Keratinocyte (primary cell): ENCODE data around the gene DCAF4. TPM values are rescaled to one million over a fixed set of nuclear protein-coding genes. Genes with fewer than 3 reads are reported as not detected.

Source experiments
- DNase-seq: peaks from one replicate; pipeline ENCODE4 v3.0.0-alpha.2; 2011; ENCODE audit warnings: low read depth, missing footprints, low spot score
- FAIRE-seq: peaks from 2 replicates; lab custom pipeline; 2011; peaks lifted over from hg19 to GRCh38; lab: Jason Lieb, UNC
- H2AFZ ChIP-seq: 2 replicates; pipeline ENCODE4 v1.6.0; 2012; ENCODE audit warnings: low read length, control low read depth, inconsistent platforms; ENCODE audit not compliant: control insufficient read depth
- H3K27ac ChIP-seq: 2 replicates; pipeline ENCODE4 v1.5.1; 2011; ENCODE audit warnings: low read length; ENCODE audit not compliant: control insufficient read depth, insufficient read depth
- H3K27me3 ChIP-seq: 3 replicates; pipeline ENCODE4 v1.6.0; 2011; ENCODE audit warnings: low read length; ENCODE audit not compliant: control insufficient read depth, insufficient read depth; ENCODE audit errors: extremely low read depth
- H3K36me3 ChIP-seq, 2 experiments: 2 replicates in 1 of 2; 3 replicates in 1 of 2; pipeline ENCODE4 v1.5.1; 2011; ENCODE audit warnings: low read length in 2 of 2, mild to moderate bottlenecking in 1 of 2; ENCODE audit not compliant: control insufficient read depth in 2 of 2, insufficient read depth in 2 of 2; ENCODE audit errors: extremely low read depth in 1 of 2
- H3K4me1 ChIP-seq: 3 replicates; pipeline ENCODE4 v1.5.1; 2011; ENCODE audit warnings: low read length; ENCODE audit not compliant: control insufficient read depth, insufficient read depth; ENCODE audit errors: extremely low read depth
- H3K4me2 ChIP-seq: 3 replicates; pipeline ENCODE4 v1.6.0; 2011; ENCODE audit warnings: low read depth, low read length; ENCODE audit not compliant: control insufficient read depth, insufficient read depth; ENCODE audit errors: extremely low read depth
- H3K4me3 ChIP-seq, 3 experiments: fragments of 200-600 bp in 1 of 3; sonication (generic) in 1 of 3; 2 replicates in 2 of 3; 3 replicates in 1 of 3; pipeline ENCODE4 v1.5.1; 2011 to 2016; ENCODE audit warnings: low read length in 3 of 3, mild to moderate bottlenecking in 3 of 3, control low read depth in 2 of 3, inconsistent platforms in 1 of 3, low read depth in 1 of 3, mixed read lengths in 1 of 3, mixed run types in 1 of 3, moderate library complexity in 1 of 3; ENCODE audit not compliant: control insufficient read depth in 2 of 3, insufficient read depth in 2 of 3; ENCODE audit errors: extremely low read depth in 1 of 3
- H3K79me2 ChIP-seq: 2 replicates; pipeline ENCODE4 v1.6.0; 2012; ENCODE audit warnings: low read length; ENCODE audit not compliant: control insufficient read depth, insufficient read depth
- H3K9ac ChIP-seq: 3 replicates; pipeline ENCODE4 v1.6.0; 2011; ENCODE audit warnings: low read length; ENCODE audit not compliant: control insufficient read depth, insufficient read depth; ENCODE audit errors: extremely low read depth
- H3K9me1 ChIP-seq: 3 replicates; pipeline ENCODE4 v1.6.0; 2011; ENCODE audit warnings: low read length; ENCODE audit not compliant: control insufficient read depth, insufficient read depth; ENCODE audit errors: extremely low read depth
- H3K9me3 ChIP-seq: 2 replicates; pipeline ENCODE4 v1.5.1; 2012; ENCODE audit warnings: low read depth, low read length; ENCODE audit not compliant: control insufficient read depth
- H4K20me1 ChIP-seq: 3 replicates; pipeline ENCODE4 v1.6.0; 2011; ENCODE audit warnings: low read length; ENCODE audit not compliant: control insufficient read depth, insufficient read depth; ENCODE audit errors: extremely low read depth
- EZH2 ChIP-seq: IDR thresholded peaks from one replicate; pipeline ENCODE4 v1.6.1; 2012; ENCODE audit warnings: inconsistent platforms, mild to moderate bottlenecking, low read length, moderate library complexity
- dilution Hi-C: fragments of 300-500 bp; cut with MboI; formaldehyde crosslinking; loops from one replicate; pipeline ENCODE4 v1.7.0; 2020; ENCODE audit warnings: low sequenced_read_pairs; ENCODE audit not compliant: extremely low pct_ligation_motif_present
- polyA plus RNA-seq, 5 experiments: library from polyadenylated mRNA; depleted of rRNA in 3 of 5; stranded (reverse) in 3 of 5; stranded (forward) in 1 of 5; unstranded in 1 of 5; fragments of >200 nt; gene quantifications; 1 replicate in 1 of 5; 2 replicates in 3 of 5; 3 replicates in 1 of 5; pipeline versions ENCODE4 v1.2.1 to v1.2.3, GENCODE V29; 2011 to 2012; ENCODE audit warnings: missing spikeins in 2 of 5, low read depth in 1 of 5, low replicate concordance in 1 of 5
- TF ChIP-seq, protein P1 (sequence below), 3 experiments: IDR thresholded peaks in 1 of 3; conservative IDR thresholded peaks in 1 of 3; optimal IDR thresholded peaks in 1 of 3; 2 replicates in 2 of 3; 3 replicates in 1 of 3; pipeline versions ENCODE3 to v1.5.1; 2011; ENCODE audit warnings: low read length in 3 of 3, mild to moderate bottlenecking in 3 of 3, moderate library complexity in 2 of 3, control low read depth in 1 of 3, inconsistent platforms in 1 of 3; ENCODE audit not compliant: insufficient read depth in 2 of 3; ENCODE audit errors: extremely low read depth in 1 of 3

The DCAF4 gene
- polyA plus RNA-seq, 1 donor (not counting 4 experiments of a cell fraction or from before 2014, with no cell fraction given) = 26.1 TPM

GRCh38 chr14:72970058-72970630, 43.9 kb downstream of the DCAF4 start:
- no peak overlapping the region for H2AFZ ChIP-seq
- H3K9me1 ChIP-seq = no peaks in the 10 kb centered on the region
- H3K4me1 ChIP-seq = no peaks in the 10 kb centered on the region
- no peak overlapping the region for H3K9ac ChIP-seq
- H3K9me3 ChIP-seq = no peaks in the 10 kb centered on the region
- TF ChIP-seq, protein P1, sequence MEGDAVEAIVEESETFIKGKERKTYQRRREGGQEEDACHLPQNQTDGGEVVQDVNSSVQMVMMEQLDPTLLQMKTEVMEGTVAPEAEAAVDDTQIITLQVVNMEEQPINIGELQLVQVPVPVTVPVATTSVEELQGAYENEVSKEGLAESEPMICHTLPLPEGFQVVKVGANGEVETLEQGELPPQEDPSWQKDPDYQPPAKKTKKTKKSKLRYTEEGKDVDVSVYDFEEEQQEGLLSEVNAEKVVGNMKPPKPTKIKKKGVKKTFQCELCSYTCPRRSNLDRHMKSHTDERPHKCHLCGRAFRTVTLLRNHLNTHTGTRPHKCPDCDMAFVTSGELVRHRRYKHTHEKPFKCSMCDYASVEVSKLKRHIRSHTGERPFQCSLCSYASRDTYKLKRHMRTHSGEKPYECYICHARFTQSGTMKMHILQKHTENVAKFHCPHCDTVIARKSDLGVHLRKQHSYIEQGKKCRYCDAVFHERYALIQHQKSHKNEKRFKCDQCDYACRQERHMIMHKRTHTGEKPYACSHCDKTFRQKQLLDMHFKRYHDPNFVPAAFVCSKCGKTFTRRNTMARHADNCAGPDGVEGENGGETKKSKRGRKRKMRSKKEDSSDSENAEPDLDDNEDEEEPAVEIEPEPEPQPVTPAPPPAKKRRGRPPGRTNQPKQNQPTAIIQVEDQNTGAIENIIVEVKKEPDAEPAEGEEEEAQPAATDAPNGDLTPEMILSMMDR (optimal IDR thresholded peaks at IDR 0.05 in 1 of 3, IDR thresholded peaks at IDR 0.05 in 1 of 3, conservative IDR thresholded peaks at IDR 0.05 in 1 of 3; ENCODE audit: extremely low read depth in 1 of 3, insufficient read depth in 2 of 3, low read length in 3 of 3) = no peak
- TF ChIP-seq EZH2 = no peak
- H3K4me3 ChIP-seq = no peak overlapping the region
- FAIRE-seq (no peak), DNase-seq (no peak)
- H4K20me1 ChIP-seq = no peaks in the 10 kb centered on the region
- no peaks in the 10 kb centered on the region for H3K79me2 ChIP-seq
- no peak overlapping the region for H3K27ac ChIP-seq
- no peak overlapping the region for H3K4me2 ChIP-seq
- peaks cover 4 to 31% of the 10 kb centered on the region in 2 experiments for H3K36me3 ChIP-seq
- dilution Hi-C loops = no loop called here
- no peaks in the 10 kb centered on the region for H3K27me3 ChIP-seq

- Histone ChIP-seq H3K9me3 (no peaks in the 10 kb centered on the region), H3K36me3 (peaks cover 4 to 37% of the 10 kb centered on the region in 2 experiments), H3K9ac (no peak overlapping the region), H3K27me3 (no peaks in the 10 kb centered on the region), H3K27ac (no peak overlapping the region), H3K4me1 (no peaks in the 10 kb centered on the region), H3K4me3 (no peak overlapping the region), H3K4me2 (no peak overlapping the region), H3K9me1 (no peaks in the 10 kb centered on the region), H3K79me2 (no peaks in the 10 kb centered on the region), H4K20me1 (no peaks in the 10 kb centered on the region), H2AFZ (no peak overlapping the region)
- DNase-seq (no peak), FAIRE-seq (no peak)
- dilution Hi-C loops = no loop called here
- TF ChIP-seq, protein P1 (optimal IDR thresholded peaks at IDR 0.05 in 1 of 3, IDR thresholded peaks at IDR 0.05 in 1 of 3, conservative IDR thresholded peaks at IDR 0.05 in 1 of 3; ENCODE audit: extremely low read depth in 1 of 3, insufficient read depth in 2 of 3, low read length in 3 of 3) = no peak
- TF ChIP-seq EZH2 = no peak
Observed at GRCh38 chr14:72970824-72971434, 44.7 kb downstream of the DCAF4 start.
